Ectodermal cell (in vitro differentiated cells): ENCODE data around the gene PTPRC.

Experiments
- H3K27ac ChIP-seq: 2 replicates; pipeline ENCODE4 v1.7.0; 2013; ENCODE audit warnings: mild to moderate bottlenecking, low read depth, low read length; ENCODE audit not compliant: insufficient read depth, poor library complexity, severe bottlenecking
- H3K27me3 ChIP-seq: 2 replicates; pipeline ENCODE4 v1.7.0; 2013; ENCODE audit warnings: mild to moderate bottlenecking, low read length; ENCODE audit not compliant: insufficient read depth, control insufficient read depth, poor library complexity, severe bottlenecking
- H3K36me3 ChIP-seq: one replicate; pipeline ENCODE4 v1.7.0; 2013; ENCODE audit warnings: low read length; ENCODE audit not compliant: control insufficient read depth, insufficient read depth
- H3K4me1 ChIP-seq: one replicate; pipeline ENCODE4 v1.7.0; 2013; ENCODE audit warnings: low read length; ENCODE audit not compliant: control insufficient read depth, insufficient read depth
- H3K4me3 ChIP-seq: 2 replicates; pipeline ENCODE4 v1.7.0; 2013; ENCODE audit warnings: low read depth, low read length, control low read depth; ENCODE audit not compliant: insufficient read depth
- H3K9me3 ChIP-seq: 2 replicates; pipeline ENCODE4 v1.7.0; 2013; ENCODE audit warnings: mild to moderate bottlenecking, low read length, moderate library complexity; ENCODE audit not compliant: control insufficient read depth
- WGBS, 2 experiments: methylation state at CpG; one replicate each; pipeline ENCODE4 v1.1.7; 2013; ENCODE audit warnings: missing lambda C conversion rate in 2 of 2; 5-methylcytosine and 5-hydroxymethylcytosine counted together

The PTPRC gene

DNA sequence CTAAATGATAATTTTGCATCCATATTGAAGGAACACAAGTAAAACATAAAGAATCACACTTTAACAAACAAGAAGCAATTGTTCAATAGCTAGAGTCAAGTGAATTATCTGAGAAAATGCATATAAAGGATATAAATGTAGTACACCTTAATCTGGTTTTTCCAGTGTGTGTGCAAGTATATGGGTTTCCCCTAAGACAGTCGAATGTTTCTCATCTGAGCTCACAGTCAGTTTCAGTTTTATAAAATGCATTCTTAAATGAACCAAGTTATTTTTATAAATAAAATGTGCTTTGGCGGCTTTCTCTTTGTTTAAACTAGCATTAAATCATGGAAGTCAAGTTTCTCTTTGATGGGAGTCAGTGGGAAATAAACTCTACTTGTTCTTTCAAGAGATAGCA, 125.9 kb downstream of the PTPRC start:
- Histone ChIP-seq H3K4me1 (no peaks in the 10 kb centered on the region), H3K27ac (no peak overlapping the region), H3K4me3 (no peak overlapping the region), H3K27me3 (no peaks in the 10 kb centered on the region), H3K36me3 (no peaks in the 10 kb centered on the region), H3K9me3 (no peaks in the 10 kb centered on the region)
- WGBS, 2 experiments, result 93% methylated on average over 2 of the region's 2 CpGs; no CpG with 5 or more reads in 1 of the 2 experiments

GRCh38 chr1:198765416-198765815, 126.6 kb downstream of the PTPRC start:
- Histone ChIP-seq H3K4me3 (no peak overlapping the region), H3K36me3 (no peaks in the 10 kb centered on the region), H3K9me3 (no peaks in the 10 kb centered on the region), H3K27me3 (no peaks in the 10 kb centered on the region), H3K27ac (no peak overlapping the region), H3K4me1 (no peaks in the 10 kb centered on the region)

GRCh38 chr1:198771563-198772153, 132.8 kb downstream of the PTPRC start:
- H3K27me3 ChIP-seq, result no peaks in the 10 kb centered on the region
- 78 to 82% methylated on average over 3 of the region's 3 CpGs for WGBS, 2 experiments
- no peak overlapping the region for H3K4me3 ChIP-seq
- H3K27ac ChIP-seq, result no peak overlapping the region
- no peaks in the 10 kb centered on the region for H3K4me1 ChIP-seq
- no peaks in the 10 kb centered on the region for H3K9me3 ChIP-seq
- H3K36me3 ChIP-seq, result no peaks in the 10 kb centered on the region

DNA sequence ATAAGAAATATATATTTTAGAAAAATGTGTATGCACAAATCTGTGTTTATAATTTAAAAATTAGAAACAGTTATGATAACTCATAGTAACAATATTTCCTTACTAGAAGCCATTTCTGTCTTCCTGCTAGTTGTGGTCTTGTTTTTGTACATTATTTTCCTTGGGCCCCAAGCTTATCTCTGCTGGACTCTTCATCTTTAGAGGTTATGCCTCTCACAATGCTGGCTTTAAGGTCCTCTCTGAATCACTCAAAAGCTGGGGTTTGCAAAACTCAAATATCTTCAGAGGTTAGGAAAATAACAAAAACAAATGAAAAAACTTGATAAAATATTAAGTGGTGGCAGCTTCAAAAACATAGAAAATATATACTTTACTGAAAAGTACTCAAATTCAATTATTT, 133.8 kb downstream of the PTPRC start:
- H3K36me3 ChIP-seq, result no peaks in the 10 kb centered on the region
- no peaks in the 10 kb centered on the region for H3K27me3 ChIP-seq
- no peak overlapping the region for H3K4me3 ChIP-seq
- no peaks in the 10 kb centered on the region for H3K9me3 ChIP-seq
- no peaks in the 10 kb centered on the region for H3K4me1 ChIP-seq
- H3K27ac ChIP-seq, result no peak overlapping the region

GRCh38 chr1:198773030-198773429, 134.2 kb downstream of the PTPRC start:
- Histone ChIP-seq H3K27ac (no peak overlapping the region), H3K4me3 (no peak overlapping the region), H3K27me3 (no peaks in the 10 kb centered on the region), H3K4me1 (no peaks in the 10 kb centered on the region), H3K36me3 (no peaks in the 10 kb centered on the region), H3K9me3 (no peaks in the 10 kb centered on the region)
- WGBS, 2 experiments, result 81 to 100% methylated on average over 1 of the region's 1 CpG

- no peaks in the 10 kb centered on the region for H3K27me3 ChIP-seq
- H3K4me1 ChIP-seq, result no peaks in the 10 kb centered on the region
- H3K9me3 ChIP-seq, result no peaks in the 10 kb centered on the region
- 79 to 90% methylated on average over 3 of the region's 3 CpGs for WGBS, 2 experiments
- no peak overlapping the region for H3K4me3 ChIP-seq
- H3K27ac ChIP-seq, result no peak overlapping the region
- no peaks in the 10 kb centered on the region for H3K36me3 ChIP-seq
Observed at GRCh38 chr1:198773523-198773922, 134.7 kb downstream of the PTPRC start.

DNA sequence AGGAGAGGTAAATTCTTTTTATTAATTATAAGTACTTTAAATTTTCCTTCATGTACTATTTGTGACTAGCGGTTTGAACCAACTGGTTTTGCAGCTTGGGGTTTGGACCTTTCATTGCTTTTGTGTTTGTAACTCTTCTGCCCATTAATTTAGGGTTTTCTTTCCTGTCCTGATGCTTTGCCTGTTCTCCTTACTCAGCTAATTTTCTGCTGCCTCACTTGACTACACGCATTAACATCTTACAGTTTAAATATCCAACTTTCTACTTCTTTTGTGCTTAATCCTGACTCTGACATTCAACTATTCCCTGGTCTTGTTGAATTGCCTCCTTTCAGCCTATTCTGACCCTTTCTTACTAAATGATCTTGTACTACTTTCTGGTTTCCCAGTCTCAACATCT, 135.6 kb downstream of the PTPRC start:
- WGBS, 2 experiments, result 87 to 93% methylated on average over 2 of the region's 2 CpGs
- Histone ChIP-seq H3K4me3 (no peak overlapping the region), H3K4me1 (no peaks in the 10 kb centered on the region), H3K27ac (no peak overlapping the region), H3K9me3 (no peaks in the 10 kb centered on the region), H3K36me3 (no peaks in the 10 kb centered on the region), H3K27me3 (no peaks in the 10 kb centered on the region)

GRCh38 chr1:198775606-198776005, 136.8 kb downstream of the PTPRC start:
- Histone ChIP-seq H3K4me1 (no peaks in the 10 kb centered on the region), H3K27me3 (no peaks in the 10 kb centered on the region), H3K4me3 (no peak overlapping the region), H3K9me3 (no peaks in the 10 kb centered on the region), H3K36me3 (no peaks in the 10 kb centered on the region), H3K27ac (no peak overlapping the region)
- WGBS, 2 experiments, result 86 to 89% methylated on average over 6 of the region's 6 CpGs

GRCh38 chr1:198776602-198777029, 137.8 kb downstream of the PTPRC start:
- no peaks in the 10 kb centered on the region for H3K27me3 ChIP-seq
- no peaks in the 10 kb centered on the region for H3K4me1 ChIP-seq
- no peaks in the 10 kb centered on the region for H3K9me3 ChIP-seq
- 90 to 93% methylated on average over 4 of the region's 4 CpGs for WGBS, 2 experiments
- no peak overlapping the region for H3K4me3 ChIP-seq
- no peak overlapping the region for H3K27ac ChIP-seq
- H3K36me3 ChIP-seq, result no peaks in the 10 kb centered on the region

DNA sequence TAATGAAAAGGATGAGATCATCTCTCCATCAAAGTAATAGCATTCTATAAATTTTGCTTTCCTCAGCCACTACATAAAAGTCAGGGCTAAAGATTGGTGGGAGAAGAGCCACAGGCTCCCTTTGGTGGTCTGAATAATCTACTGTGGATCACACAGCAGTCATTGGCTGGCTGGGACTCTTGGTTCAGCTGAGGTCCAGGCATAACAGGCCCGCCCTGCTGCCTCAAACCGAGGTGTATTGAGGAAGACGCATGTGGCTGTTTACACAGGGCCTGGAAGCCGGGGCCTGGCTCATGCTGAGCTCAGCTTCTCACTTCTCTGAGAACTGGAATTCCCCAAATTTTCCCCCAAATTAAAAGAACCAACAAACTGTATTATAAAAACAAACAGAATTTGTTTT, 139.2 kb downstream of the PTPRC start:
- no peak overlapping the region for H3K27ac ChIP-seq

GRCh38 chr1:198780376-198780775, 141.5 kb downstream of the PTPRC start:
- Histone ChIP-seq H3K27me3 (no peaks in the 10 kb centered on the region), H3K27ac (no peak overlapping the region), H3K4me3 (no peak overlapping the region), H3K4me1 (no peaks in the 10 kb centered on the region), H3K36me3 (no peaks in the 10 kb centered on the region), H3K9me3 (no peaks in the 10 kb centered on the region)
- WGBS, 2 experiments, result 92 to 96% methylated on average over 1 of the region's 1 CpG

More for the DNA sequence above, 139.2 kb downstream of the PTPRC start:
- Histone ChIP-seq H3K4me1 (no peaks in the 10 kb centered on the region), H3K27me3 (no peaks in the 10 kb centered on the region), H3K9me3 (no peaks in the 10 kb centered on the region), H3K36me3 (no peaks in the 10 kb centered on the region), H3K4me3 (no peak overlapping the region)
- 37% methylated on average over 4 of the region's 4 CpGs for WGBS, 2 experiments
